GM12864 (cell line): ENCODE measurements around the gene AFAP1L1.

ENCODE experiments used
- DNase-seq: peaks from one replicate; pipeline ENCODE4 v3.0.0-alpha.2; 2011; ENCODE audit warnings: low read depth
- H3K4me3 ChIP-seq: 2 replicates; pipeline ENCODE4 v1.5.1; 2011; ENCODE audit warnings: mild to moderate bottlenecking, low read depth, low read length, control low read depth
- TF ChIP-seq, protein P1 (sequence below): IDR thresholded peaks from 2 replicates; pipeline ENCODE4 v1.5.1; 2011; ENCODE audit warnings: low read depth, mild to moderate bottlenecking, moderate library complexity, low read length, control low read depth, inconsistent platforms; ENCODE audit errors: missing control alignments

The AFAP1L1 gene

GRCh38 chr5:149344151-149344550, 72.5 kb downstream of the AFAP1L1 start:
- DNase-seq: no peak
- TF ChIP-seq, protein P1, sequence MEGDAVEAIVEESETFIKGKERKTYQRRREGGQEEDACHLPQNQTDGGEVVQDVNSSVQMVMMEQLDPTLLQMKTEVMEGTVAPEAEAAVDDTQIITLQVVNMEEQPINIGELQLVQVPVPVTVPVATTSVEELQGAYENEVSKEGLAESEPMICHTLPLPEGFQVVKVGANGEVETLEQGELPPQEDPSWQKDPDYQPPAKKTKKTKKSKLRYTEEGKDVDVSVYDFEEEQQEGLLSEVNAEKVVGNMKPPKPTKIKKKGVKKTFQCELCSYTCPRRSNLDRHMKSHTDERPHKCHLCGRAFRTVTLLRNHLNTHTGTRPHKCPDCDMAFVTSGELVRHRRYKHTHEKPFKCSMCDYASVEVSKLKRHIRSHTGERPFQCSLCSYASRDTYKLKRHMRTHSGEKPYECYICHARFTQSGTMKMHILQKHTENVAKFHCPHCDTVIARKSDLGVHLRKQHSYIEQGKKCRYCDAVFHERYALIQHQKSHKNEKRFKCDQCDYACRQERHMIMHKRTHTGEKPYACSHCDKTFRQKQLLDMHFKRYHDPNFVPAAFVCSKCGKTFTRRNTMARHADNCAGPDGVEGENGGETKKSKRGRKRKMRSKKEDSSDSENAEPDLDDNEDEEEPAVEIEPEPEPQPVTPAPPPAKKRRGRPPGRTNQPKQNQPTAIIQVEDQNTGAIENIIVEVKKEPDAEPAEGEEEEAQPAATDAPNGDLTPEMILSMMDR: no peak
- no peak overlapping the region; the same call in 1 of the 2 replicates for H3K4me3 ChIP-seq

- DNase-seq: peak; percentile 95
- H3K4me3 ChIP-seq: peak within 1 kb of the TSS; percentile 94
- TF ChIP-seq, protein P1: no peak
These were observed 73.7 kb downstream of the AFAP1L1 start, which contains the start of gene GRPEL2 for GRCh38 chr5:149345147-149345891. Gene GRPEL2, plus strand, starts transcription at chr5:149345499. Its CDS starts 41 bp downstream, at chr5:149345540.

GRCh38 chr5:149345892-149346222, 74.2 kb downstream of the AFAP1L1 start:
- TF ChIP-seq, protein P1: no peak
- peak overlapping the region; percentile 94 for H3K4me3 ChIP-seq
- DNase-seq: no peak

- TF ChIP-seq, protein P1: no peak
- H3K4me3 ChIP-seq: no peak overlapping the region
- DNase-seq: no peak
These were observed 76.9 kb downstream of the AFAP1L1 start for GRCh38 chr5:149348518-149348917.

GRCh38 chr5:149349382-149349781, 77.7 kb downstream of the AFAP1L1 start:
- no peak for DNase-seq
- H3K4me3 ChIP-seq: no peak overlapping the region
- TF ChIP-seq, protein P1: no peak

DNA sequence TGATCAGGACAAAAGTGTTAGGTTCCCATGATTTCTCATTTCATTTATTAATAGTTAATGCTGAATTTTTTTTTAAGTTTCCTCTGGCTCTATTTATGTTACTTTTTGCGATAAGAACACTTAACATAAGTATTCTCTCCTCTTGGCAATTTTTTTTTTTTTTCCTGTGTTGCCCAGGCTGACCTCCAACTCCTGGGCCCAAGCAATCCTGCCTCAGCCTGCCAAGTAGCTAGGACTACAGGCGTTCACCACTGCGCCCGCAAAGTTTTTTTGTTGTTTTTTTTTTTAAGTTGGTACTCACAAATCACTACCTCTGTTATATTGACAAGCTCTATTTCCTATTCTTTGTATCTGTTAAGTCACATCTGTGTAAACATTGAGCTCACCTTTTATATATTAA, 80.5 kb downstream of the AFAP1L1 start:
- TF ChIP-seq, protein P1: no peak
- H3K4me3 ChIP-seq: no peak overlapping the region
- no peak for DNase-seq

GRCh38 chr5:149353911-149354310, 82.3 kb downstream of the AFAP1L1 start:
- no peak overlapping the region for H3K4me3 ChIP-seq
- TF ChIP-seq, protein P1: no peak
- no peak for DNase-seq
